Effector CD4-positive, alpha-beta T cell (primary cell): ENCODE results near the gene GRIK2.

Experiments used
- DNase-seq: peaks from one replicate; pipeline ENCODE4 v3.0.0-alpha.2; 2020

Gene GRIK2

GRCh38 chr6:101458336-101458735 is 64.8 kb downstream of the GRIK2 start:
- DNase-seq, result no peak

- DNase-seq, result no peak
Observed at GRCh38 chr6:101458826-101459225, 65.3 kb downstream of the GRIK2 start.

- no peak for DNase-seq
Observed at GRCh38 chr6:101462576-101462975, 69.1 kb downstream of the GRIK2 start.

- no peak for DNase-seq
Observed at GRCh38 chr6:101465863-101466262, 72.4 kb downstream of the GRIK2 start.

GRCh38 chr6:101477436-101477835 is 83.9 kb downstream of the GRIK2 start:
- DNase-seq, result no peak

- no peak for DNase-seq
Observed at GRCh38 chr6:101478891-101479290, 85.4 kb downstream of the GRIK2 start.

GRCh38 chr6:101482606-101483005 is 89.1 kb downstream of the GRIK2 start:
- no peak for DNase-seq

GRCh38 chr6:101484781-101485180 is 91.3 kb downstream of the GRIK2 start:
- DNase-seq, result no peak

GRCh38 chr6:101486124-101486523 is 92.6 kb downstream of the GRIK2 start:
- DNase-seq, result no peak

- DNase-seq, result no peak
Observed at GRCh38 chr6:101486726-101487125, 93.2 kb downstream of the GRIK2 start.

- DNase-seq, result no peak
Observed at GRCh38 chr6:101489456-101489855, 95.9 kb downstream of the GRIK2 start.

- DNase-seq, result no peak
Observed at GRCh38 chr6:101490857-101491256, 97.3 kb downstream of the GRIK2 start.

- no peak for DNase-seq
Observed at GRCh38 chr6:101502818-101503217, 109.3 kb downstream of the GRIK2 start.

GRCh38 chr6:101509536-101509935 is 116.0 kb downstream of the GRIK2 start:
- no peak for DNase-seq

- DNase-seq, result no peak
Observed at GRCh38 chr6:101513181-101513580, 119.7 kb downstream of the GRIK2 start.

- DNase-seq, result no peak
Observed at GRCh38 chr6:101516578-101516977, 123.1 kb downstream of the GRIK2 start.

GRCh38 chr6:101517632-101518031 is 124.1 kb downstream of the GRIK2 start:
- no peak for DNase-seq

GRCh38 chr6:101522254-101522653 is 128.7 kb downstream of the GRIK2 start:
- no peak for DNase-seq

- DNase-seq, result no peak
Observed at GRCh38 chr6:101527467-101527866, 134.0 kb downstream of the GRIK2 start.

- DNase-seq, result no peak
Observed at GRCh38 chr6:101528801-101529200, 135.3 kb downstream of the GRIK2 start.

- DNase-seq, result no peak
Observed at GRCh38 chr6:101531538-101531937, 138.0 kb downstream of the GRIK2 start.

- DNase-seq, result no peak
Observed at GRCh38 chr6:101534386-101534785, 140.9 kb downstream of the GRIK2 start.

- DNase-seq, result no peak
Observed at GRCh38 chr6:101534821-101535220, 141.3 kb downstream of the GRIK2 start.

GRCh38 chr6:101537753-101538316 is 144.3 kb downstream of the GRIK2 start:
- DNase-seq, result no peak

- DNase-seq, result no peak
Observed at GRCh38 chr6:101539510-101540245, 146.2 kb downstream of the GRIK2 start.
